ENCODE results near the gene ADARB1.

The ADARB1 gene

DNA sequence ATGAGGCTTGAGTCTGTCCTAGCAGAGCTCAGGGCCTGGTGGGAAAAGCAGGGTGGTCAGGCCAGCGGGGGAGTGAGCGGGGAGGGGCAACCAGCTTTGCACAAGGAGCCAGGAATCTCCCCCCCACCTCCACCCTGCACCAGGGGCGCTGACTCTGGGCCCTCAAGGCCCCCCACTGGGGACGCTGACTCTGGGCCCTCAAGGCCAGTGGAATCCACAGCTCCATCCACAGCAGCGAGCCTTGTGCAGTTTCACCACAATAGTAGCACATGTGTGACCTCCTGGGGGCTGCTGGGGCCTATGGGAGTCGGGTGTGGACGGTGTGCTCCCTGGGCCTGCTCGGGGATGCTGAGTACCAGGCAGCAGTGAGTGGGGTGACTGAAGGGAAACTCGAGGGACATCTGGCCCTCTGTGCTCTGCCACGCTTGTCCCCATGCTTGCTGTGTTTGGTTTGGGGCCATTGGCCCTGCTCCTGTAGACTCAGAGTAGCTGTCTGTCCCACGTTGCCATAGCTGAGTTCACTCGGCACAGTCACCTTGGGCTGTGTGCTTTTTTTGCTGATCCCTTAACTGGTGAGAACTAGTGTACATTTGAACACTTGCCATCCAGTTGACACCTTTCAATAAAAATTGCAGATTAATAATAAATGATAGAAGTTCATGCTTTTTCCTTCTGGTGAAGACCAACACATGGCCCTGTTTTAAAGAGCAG, 89.2 kb downstream of the ADARB1 start:
- in situ Hi-C loops (cut with MboI; ENCODE audit: low sequenced_read_pairs), result no loop called here
- no peaks in the 10 kb centered on the region for H3K36me3 ChIP-seq (replicated peaks)
- H3K9me3 ChIP-seq, result no peaks in the 10 kb centered on the region
- no peak overlapping the region for H3K4me3 ChIP-seq
- no peaks in the 10 kb centered on the region for H3K27me3 ChIP-seq (ENCODE audit: low read depth)
- DNase-seq (ENCODE audit: low spot score in 2 of 2), result no peak
- no peaks in the 10 kb centered on the region for H3K4me1 ChIP-seq

- in situ Hi-C loops (cut with MboI; ENCODE audit: low sequenced_read_pairs), result no loop called here
- no peak for DNase-seq (ENCODE audit: low spot score in 2 of 2)
- Histone ChIP-seq H3K4me3 (no peak overlapping the region), H3K9me3 (no peaks in the 10 kb centered on the region), H3K36me3 (replicated peaks) (no peaks in the 10 kb centered on the region), H3K27me3 (ENCODE audit: low read depth) (no peaks in the 10 kb centered on the region), H3K4me1 (no peaks in the 10 kb centered on the region)
These were observed 89.7 kb downstream of the ADARB1 start for GRCh38 chr21:45164124-45164511.

GRCh38 chr21:45164838-45165237, 90.5 kb downstream of the ADARB1 start:
- in situ Hi-C loops (cut with MboI; ENCODE audit: low sequenced_read_pairs), result no loop called here

GRCh38 chr21:45166931-45167330, 92.6 kb downstream of the ADARB1 start:
- in situ Hi-C loops (cut with MboI; ENCODE audit: low sequenced_read_pairs), result no loop called here
- Histone ChIP-seq H3K4me3 (no peak overlapping the region), H3K36me3 (replicated peaks) (no peaks in the 10 kb centered on the region), H3K4me1 (no peaks in the 10 kb centered on the region), H3K27me3 (ENCODE audit: low read depth) (no peaks in the 10 kb centered on the region), H3K9me3 (no peaks in the 10 kb centered on the region)
- DNase-seq (ENCODE audit: low spot score in 2 of 2), result no peak

More at GRCh38 chr21:45164838-45165237, 90.5 kb downstream of the ADARB1 start:
- Histone ChIP-seq H3K9me3 (no peaks in the 10 kb centered on the region), H3K27me3 (ENCODE audit: low read depth) (no peaks in the 10 kb centered on the region), H3K36me3 (replicated peaks) (no peaks in the 10 kb centered on the region), H3K4me3 (no peak overlapping the region), H3K4me1 (no peaks in the 10 kb centered on the region)
- DNase-seq (ENCODE audit: low spot score in 2 of 2), result no peak

DNA sequence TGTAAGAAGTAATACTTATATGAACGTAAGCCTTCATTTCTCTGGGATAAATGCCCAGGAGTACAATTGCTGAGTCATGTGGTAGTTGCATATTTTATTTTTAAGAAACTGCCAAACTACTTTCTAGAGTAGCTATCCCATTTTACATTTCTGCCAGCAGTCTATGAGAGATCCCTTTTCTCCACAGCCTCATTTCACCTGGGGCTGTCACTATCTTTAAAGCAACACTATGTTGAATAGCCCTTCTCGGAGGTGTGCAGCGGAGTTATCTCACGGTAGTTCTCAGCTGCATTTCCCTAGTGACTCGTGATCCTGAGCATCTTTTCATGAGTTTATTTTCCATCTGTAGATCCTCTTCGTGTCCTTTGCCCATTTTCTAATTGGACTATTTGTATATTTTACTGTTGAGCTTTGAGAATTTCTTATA, 93.4 kb downstream of the ADARB1 start:
- Histone ChIP-seq H3K27me3 (ENCODE audit: low read depth) (no peaks in the 10 kb centered on the region), H3K9me3 (no peaks in the 10 kb centered on the region), H3K36me3 (replicated peaks) (no peaks in the 10 kb centered on the region), H3K4me1 (no peaks in the 10 kb centered on the region), H3K4me3 (no peak overlapping the region)
- DNase-seq (ENCODE audit: low spot score in 2 of 2), result no peak
- in situ Hi-C loops (cut with MboI; ENCODE audit: low sequenced_read_pairs), result no loop called here

DNA sequence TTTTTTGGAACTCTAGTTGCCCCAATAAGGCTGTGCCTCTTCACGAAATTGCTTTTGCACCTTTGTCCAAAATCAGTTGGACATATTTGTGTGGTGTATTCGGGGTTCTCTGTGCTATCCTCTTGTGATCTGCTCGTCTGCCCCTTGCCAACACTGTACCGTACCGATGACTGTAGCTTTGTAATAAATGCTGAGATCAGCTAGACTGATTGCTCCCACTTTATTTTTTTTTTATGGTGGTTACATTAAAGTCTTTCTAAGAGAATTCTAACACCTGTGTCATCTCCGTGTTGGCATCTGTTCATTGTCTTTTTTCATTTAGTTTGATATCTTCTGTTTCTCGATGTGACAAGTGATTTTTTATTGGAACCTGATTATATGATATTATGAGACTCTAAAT, 94.1 kb downstream of the ADARB1 start:
- Histone ChIP-seq H3K4me1 (no peaks in the 10 kb centered on the region), H3K27me3 (ENCODE audit: low read depth) (no peaks in the 10 kb centered on the region), H3K36me3 (replicated peaks) (no peaks in the 10 kb centered on the region), H3K9me3 (no peaks in the 10 kb centered on the region), H3K4me3 (no peak overlapping the region)
- no peak for DNase-seq (ENCODE audit: low spot score in 2 of 2)
- in situ Hi-C loops (cut with MboI; ENCODE audit: low sequenced_read_pairs), result no loop called here

GRCh38 chr21:45169001-45169400, 94.6 kb downstream of the ADARB1 start:
- in situ Hi-C loops (cut with MboI; ENCODE audit: low sequenced_read_pairs), result no loop called here
- DNase-seq (ENCODE audit: low spot score in 2 of 2), result no peak
- H3K27me3 ChIP-seq (ENCODE audit: low read depth), result no peaks in the 10 kb centered on the region

DNA sequence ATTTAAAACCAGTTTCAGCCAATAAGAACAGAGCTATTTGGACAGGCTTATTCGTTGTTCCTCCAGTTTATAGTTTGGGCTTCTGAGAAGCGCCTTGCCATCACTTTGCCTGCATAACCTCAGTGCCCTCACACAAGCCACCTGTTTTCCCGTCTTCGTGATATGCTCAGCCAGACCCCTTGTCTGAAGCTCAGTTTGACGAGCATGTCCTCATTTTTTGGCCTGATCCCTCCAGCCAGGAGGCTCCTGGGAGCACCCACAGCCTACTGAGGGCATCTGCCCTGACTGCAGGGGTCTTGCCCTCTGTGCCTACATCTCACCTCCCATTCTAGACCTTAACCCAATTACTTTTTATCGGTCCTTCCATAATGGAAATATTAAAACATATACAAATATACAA, 95.3 kb downstream of the ADARB1 start:
- no peak for DNase-seq (ENCODE audit: low spot score in 2 of 2)
- no peaks in the 10 kb centered on the region for H3K9me3 ChIP-seq
- no peaks in the 10 kb centered on the region for H3K4me1 ChIP-seq
- in situ Hi-C loops (cut with MboI; ENCODE audit: low sequenced_read_pairs), result no loop called here
- H3K4me3 ChIP-seq, result no peak overlapping the region
- no peaks in the 10 kb centered on the region for H3K36me3 ChIP-seq (replicated peaks)
- no peaks in the 10 kb centered on the region for H3K27me3 ChIP-seq (ENCODE audit: low read depth)

More at GRCh38 chr21:45169001-45169400, 94.6 kb downstream of the ADARB1 start:
- Histone ChIP-seq H3K9me3 (no peaks in the 10 kb centered on the region), H3K4me1 (no peaks in the 10 kb centered on the region), H3K4me3 (no peak overlapping the region), H3K36me3 (replicated peaks) (no peaks in the 10 kb centered on the region)

GRCh38 chr21:45170987-45171386, 96.6 kb downstream of the ADARB1 start:
- Histone ChIP-seq H3K9me3 (no peaks in the 10 kb centered on the region), H3K27me3 (ENCODE audit: low read depth) (no peaks in the 10 kb centered on the region), H3K36me3 (replicated peaks) (no peaks in the 10 kb centered on the region), H3K4me3 (no peak overlapping the region), H3K4me1 (no peaks in the 10 kb centered on the region)
- DNase-seq (ENCODE audit: low spot score in 2 of 2), result no peak
- in situ Hi-C loops (cut with MboI; ENCODE audit: low sequenced_read_pairs), result no loop called here

DNA sequence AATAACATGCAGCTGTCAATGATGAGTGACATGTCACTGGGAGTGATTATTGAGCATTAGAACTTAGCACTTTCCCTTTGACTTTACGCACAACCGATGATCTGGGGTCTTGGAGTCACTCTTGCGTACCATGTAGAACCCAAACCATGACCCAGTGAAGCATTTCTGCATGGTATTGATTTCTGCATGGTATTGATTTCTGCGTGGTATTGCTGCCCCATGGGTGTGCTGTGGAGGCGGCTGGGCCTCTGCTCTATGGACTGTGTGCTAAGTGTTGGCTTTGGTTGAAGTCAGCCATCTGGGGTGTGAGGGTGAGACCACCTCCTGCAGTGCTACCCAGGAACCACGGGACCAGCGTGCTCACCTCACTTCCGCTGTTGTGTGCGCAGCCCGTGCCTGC, 98.0 kb downstream of the ADARB1 start:
- in situ Hi-C loops (cut with MboI; ENCODE audit: low sequenced_read_pairs), result no loop called here
- no peaks in the 10 kb centered on the region for H3K9me3 ChIP-seq
- H3K4me1 ChIP-seq, result no peaks in the 10 kb centered on the region
- no peak overlapping the region for H3K4me3 ChIP-seq
- no peak for DNase-seq (ENCODE audit: low spot score in 2 of 2)
- no peaks in the 10 kb centered on the region for H3K36me3 ChIP-seq (replicated peaks)
- no peaks in the 10 kb centered on the region for H3K27me3 ChIP-seq (ENCODE audit: low read depth)

- in situ Hi-C loops (cut with MboI; ENCODE audit: low sequenced_read_pairs), result no loop called here
- Histone ChIP-seq H3K4me3 (no peak overlapping the region), H3K4me1 (no peaks in the 10 kb centered on the region), H3K9me3 (no peaks in the 10 kb centered on the region), H3K27me3 (ENCODE audit: low read depth) (no peaks in the 10 kb centered on the region), H3K36me3 (replicated peaks) (no peaks in the 10 kb centered on the region)
- DNase-seq (ENCODE audit: low spot score in 2 of 2), result no peak
These were observed 101.1 kb downstream of the ADARB1 start for GRCh38 chr21:45175326-45176095.

- no peak overlapping the region for H3K4me3 ChIP-seq
- H3K36me3 ChIP-seq (replicated peaks), result no peaks in the 10 kb centered on the region
- no peaks in the 10 kb centered on the region for H3K27me3 ChIP-seq (ENCODE audit: low read depth)
- no peaks in the 10 kb centered on the region for H3K4me1 ChIP-seq
- DNase-seq (ENCODE audit: low spot score in 2 of 2), result no peak
- no peaks in the 10 kb centered on the region for H3K9me3 ChIP-seq
- in situ Hi-C loops (cut with MboI; ENCODE audit: low sequenced_read_pairs), result no loop called here
These were observed 101.8 kb downstream of the ADARB1 start for GRCh38 chr21:45176141-45176540.

- Histone ChIP-seq H3K36me3 (replicated peaks) (no peaks in the 10 kb centered on the region), H3K4me1 (no peaks in the 10 kb centered on the region), H3K4me3 (no peak overlapping the region), H3K27me3 (ENCODE audit: low read depth) (no peaks in the 10 kb centered on the region), H3K9me3 (no peaks in the 10 kb centered on the region)
- DNase-seq (ENCODE audit: low spot score in 2 of 2), result no peak
- in situ Hi-C loops (cut with MboI; ENCODE audit: low sequenced_read_pairs), result no loop called here
These were observed 102.7 kb downstream of the ADARB1 start for GRCh38 chr21:45177039-45177438.

DNA sequence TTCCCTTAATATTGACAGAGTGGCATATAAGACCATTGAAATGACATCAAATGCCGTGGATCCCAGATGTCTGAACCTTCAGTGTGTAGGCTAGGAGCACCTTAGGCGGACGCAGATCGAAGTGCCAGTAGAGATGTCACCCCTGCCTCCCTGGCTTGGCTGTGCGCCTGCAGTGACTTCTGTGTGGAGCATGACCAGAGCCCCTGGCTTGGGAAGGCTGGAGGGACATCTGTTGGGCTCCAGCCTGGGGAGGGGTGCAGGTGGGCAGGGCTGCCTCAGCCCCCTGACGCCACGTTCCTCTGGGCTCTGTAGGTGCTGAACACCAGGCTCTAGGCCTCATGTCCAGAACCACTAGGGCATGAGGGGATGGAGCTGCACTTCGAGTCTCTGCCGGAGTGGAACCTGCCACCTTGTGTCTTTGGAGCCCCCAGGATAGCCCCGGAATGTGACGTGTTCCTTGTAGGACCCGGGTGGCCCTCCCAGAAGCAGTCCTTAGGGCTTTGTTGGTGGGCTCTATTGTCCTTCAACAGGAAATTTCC, 103.8 kb downstream of the ADARB1 start:
- no peaks in the 10 kb centered on the region for H3K36me3 ChIP-seq (replicated peaks)

More for the DNA sequence above, 103.8 kb downstream of the ADARB1 start:
- no peaks in the 10 kb centered on the region for H3K4me1 ChIP-seq
- H3K9me3 ChIP-seq, result no peaks in the 10 kb centered on the region
- no peak for DNase-seq (ENCODE audit: low spot score in 2 of 2)
- no peak overlapping the region for H3K4me3 ChIP-seq
- H3K27me3 ChIP-seq (ENCODE audit: low read depth), result no peaks in the 10 kb centered on the region
- in situ Hi-C loops (cut with MboI; ENCODE audit: low sequenced_read_pairs), result no loop called here

Data from HAP-1 (cell line).